Kidney epithelial cell (primary cell): ENCODE results near the gene ADH1C. TPM values are rescaled to one million over a fixed set of nuclear protein-coding genes. Genes with fewer than 3 reads are reported as not detected.
"Not testable (repeated sequence)": the region's sequence is repeated elsewhere in the genome, so short reads cannot be mapped to it uniquely, and the experiment has no call there.

Experiments
- DNase-seq: peaks from one replicate; pipeline ENCODE4 v3.0.0-alpha.2; 2010; ENCODE audit warnings: low read depth
- H3K27me3 ChIP-seq: 2 replicates; pipeline ENCODE4 v1.6.0; 2011; ENCODE audit warnings: low read length; ENCODE audit not compliant: control insufficient read depth, insufficient read depth
- H3K36me3 ChIP-seq: 2 replicates; pipeline ENCODE4 v1.5.1; 2011; ENCODE audit warnings: low read length; ENCODE audit not compliant: control insufficient read depth, insufficient read depth
- H3K4me3 ChIP-seq: 2 replicates; pipeline ENCODE4 v1.5.1; 2011; ENCODE audit warnings: low read depth, mild to moderate bottlenecking, control low read depth, low read length
- CTCF ChIP-seq: IDR thresholded peaks from 2 replicates; pipeline ENCODE4 v1.5.1; 2011; ENCODE audit warnings: mild to moderate bottlenecking, moderate library complexity, low read length, control low read depth, inconsistent platforms; ENCODE audit not compliant: insufficient read depth, poor library complexity, severe bottlenecking
- total RNA-seq: library from RNA; depleted of rRNA; stranded (reverse); fragments of >200 nt; gene quantifications from 2 replicates; pipeline ENCODE4 v1.2.3, GENCODE V29; 2015

ADH1C gene
- total RNA-seq, 1 donor from 2014 or later = 1.7 TPM

- no peak for DNase-seq
- no peaks in the 10 kb centered on the region for H3K27me3 ChIP-seq
- TF ChIP-seq CTCF = no peak
- no peaks in the 10 kb centered on the region for H3K36me3 ChIP-seq
- H3K4me3 ChIP-seq = no peak overlapping the region
These were observed 28.8 kb downstream of the ADH1C start for GRCh38 chr4:99323756-99324155.

GRCh38 chr4:99321241-99322191 lies 31.0 kb downstream of the ADH1C start, which contains the start of gene ADH1B:
Gene ADH1B, minus strand, starts transcription at chr4:99321401. Its CDS starts 70 bp downstream, at chr4:99321331.
- TF ChIP-seq CTCF = no peak
- Histone ChIP-seq H3K4me3 (no peak within 1 kb of the TSS), H3K27me3 (no peaks in the 10 kb centered on the region), H3K36me3 (no peaks in the 10 kb centered on the region)
- DNase-seq = no peak

GRCh38 chr4:99317811-99318210 lies 34.7 kb downstream of the ADH1C start:
- DNase-seq, H3K36me3 ChIP-seq, H3K27me3 ChIP-seq, H3K4me3 ChIP-seq: not testable (repeated sequence)

GRCh38 chr4:99317354-99317753 lies 35.2 kb downstream of the ADH1C start:
- no peaks in the 10 kb centered on the region for H3K27me3 ChIP-seq
- TF ChIP-seq CTCF = no peak
- H3K4me3 ChIP-seq = no peak overlapping the region
- DNase-seq = no peak
- H3K36me3 ChIP-seq = no peaks in the 10 kb centered on the region

GRCh38 chr4:99315839-99316238 lies 36.7 kb downstream of the ADH1C start:
- no peak for TF ChIP-seq CTCF
- DNase-seq = no peak
- Histone ChIP-seq H3K36me3 (no peaks in the 10 kb centered on the region), H3K4me3 (no peak overlapping the region), H3K27me3 (no peaks in the 10 kb centered on the region)

- Histone ChIP-seq H3K36me3 (no peaks in the 10 kb centered on the region), H3K4me3 (no peak overlapping the region), H3K27me3 (no peaks in the 10 kb centered on the region)
- TF ChIP-seq CTCF = no peak
- no peak for DNase-seq
These were observed 38.3 kb downstream of the ADH1C start for GRCh38 chr4:99314211-99314610.
